Keratinocyte (primary cell): ENCODE measurements around the gene OR6M1.

ENCODE experiments used
- EZH2 ChIP-seq: IDR thresholded peaks from one replicate; pipeline ENCODE4 v1.6.1; 2012; ENCODE audit warnings: inconsistent platforms, mild to moderate bottlenecking, low read length, moderate library complexity
- TF ChIP-seq, protein P1 (sequence below), 3 experiments: IDR thresholded peaks in 1 of 3; conservative IDR thresholded peaks in 1 of 3; optimal IDR thresholded peaks in 1 of 3; 2 replicates in 2 of 3; 3 replicates in 1 of 3; pipeline versions ENCODE3 to v1.5.1; 2011; ENCODE audit warnings: low read length in 3 of 3, mild to moderate bottlenecking in 3 of 3, moderate library complexity in 2 of 3, control low read depth in 1 of 3, inconsistent platforms in 1 of 3; ENCODE audit not compliant: insufficient read depth in 2 of 3; ENCODE audit errors: extremely low read depth in 1 of 3

DNA sequence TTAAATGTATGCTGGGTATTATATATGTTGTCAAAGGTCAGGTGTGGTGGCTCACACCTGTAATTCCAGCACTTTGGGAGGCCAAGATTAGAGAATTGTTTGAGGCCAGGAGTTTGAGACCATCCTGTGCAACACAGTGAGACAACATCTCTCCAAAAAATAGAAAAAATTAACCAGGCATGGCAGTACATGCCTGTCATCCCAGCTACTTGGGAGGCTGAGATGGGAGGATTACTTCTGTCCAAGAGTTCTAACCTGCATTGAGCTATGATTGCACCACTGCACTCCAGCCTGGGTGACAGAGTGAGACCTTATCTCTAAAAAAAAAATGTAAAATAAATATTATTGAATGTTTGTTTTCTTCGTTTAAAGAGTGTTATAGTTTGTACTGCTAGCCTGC, 40.5 kb downstream of the OR6M1 start:
- TF ChIP-seq, protein P1, sequence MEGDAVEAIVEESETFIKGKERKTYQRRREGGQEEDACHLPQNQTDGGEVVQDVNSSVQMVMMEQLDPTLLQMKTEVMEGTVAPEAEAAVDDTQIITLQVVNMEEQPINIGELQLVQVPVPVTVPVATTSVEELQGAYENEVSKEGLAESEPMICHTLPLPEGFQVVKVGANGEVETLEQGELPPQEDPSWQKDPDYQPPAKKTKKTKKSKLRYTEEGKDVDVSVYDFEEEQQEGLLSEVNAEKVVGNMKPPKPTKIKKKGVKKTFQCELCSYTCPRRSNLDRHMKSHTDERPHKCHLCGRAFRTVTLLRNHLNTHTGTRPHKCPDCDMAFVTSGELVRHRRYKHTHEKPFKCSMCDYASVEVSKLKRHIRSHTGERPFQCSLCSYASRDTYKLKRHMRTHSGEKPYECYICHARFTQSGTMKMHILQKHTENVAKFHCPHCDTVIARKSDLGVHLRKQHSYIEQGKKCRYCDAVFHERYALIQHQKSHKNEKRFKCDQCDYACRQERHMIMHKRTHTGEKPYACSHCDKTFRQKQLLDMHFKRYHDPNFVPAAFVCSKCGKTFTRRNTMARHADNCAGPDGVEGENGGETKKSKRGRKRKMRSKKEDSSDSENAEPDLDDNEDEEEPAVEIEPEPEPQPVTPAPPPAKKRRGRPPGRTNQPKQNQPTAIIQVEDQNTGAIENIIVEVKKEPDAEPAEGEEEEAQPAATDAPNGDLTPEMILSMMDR (optimal IDR thresholded peaks at IDR 0.05 in 1 of 3, IDR thresholded peaks at IDR 0.05 in 1 of 3, conservative IDR thresholded peaks at IDR 0.05 in 1 of 3; ENCODE audit: extremely low read depth in 1 of 3, insufficient read depth in 2 of 3, low read length in 3 of 3): no peak
- TF ChIP-seq EZH2: no peak
